ENCODE results near the gene MVB12B. TPM values are rescaled to one million over a fixed set of nuclear protein-coding genes. Genes with fewer than 3 reads are reported as not detected.

The MVB12B gene
- total and polyA plus RNA-seq, 2 experiments from 2014 or later = 19.0 to 29.9 TPM

DNA sequence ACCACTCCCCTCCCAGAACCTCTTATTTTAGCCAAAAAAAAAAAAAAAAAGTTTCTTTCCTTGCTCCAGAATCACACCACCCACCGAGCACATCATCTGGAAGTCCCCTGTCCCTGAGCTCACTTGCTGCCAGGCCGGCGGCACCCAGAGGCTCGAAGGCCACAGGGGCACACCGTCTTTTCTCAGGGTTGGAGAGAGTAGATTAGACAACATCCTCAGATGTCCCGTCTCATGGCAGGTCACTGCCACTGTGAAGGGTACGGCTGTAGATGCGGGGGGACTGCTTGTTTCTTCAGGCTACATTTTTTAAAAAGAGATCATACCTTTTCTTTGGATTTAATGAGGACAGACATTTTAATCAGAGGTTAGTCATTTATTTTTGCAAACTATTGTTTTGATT, 109.0 kb downstream of the MVB12B start:
- DNase-seq (ENCODE audit: low read depth in 1 of 2, low spot score in 1 of 2) = no peak
- Histone ChIP-seq H3K4me1 (ENCODE audit: low read depth) (peaks cover 4% of the 10 kb centered on the region), H3K36me3 (no peaks in the 10 kb centered on the region), H3K27ac (no peak overlapping the region), H3K4me3 (no peak overlapping the region), H3K9me3 (ENCODE audit: low read depth) (no peaks in the 10 kb centered on the region), H3K27me3 (no peaks in the 10 kb centered on the region)
- TF ChIP-seq, protein P1, sequence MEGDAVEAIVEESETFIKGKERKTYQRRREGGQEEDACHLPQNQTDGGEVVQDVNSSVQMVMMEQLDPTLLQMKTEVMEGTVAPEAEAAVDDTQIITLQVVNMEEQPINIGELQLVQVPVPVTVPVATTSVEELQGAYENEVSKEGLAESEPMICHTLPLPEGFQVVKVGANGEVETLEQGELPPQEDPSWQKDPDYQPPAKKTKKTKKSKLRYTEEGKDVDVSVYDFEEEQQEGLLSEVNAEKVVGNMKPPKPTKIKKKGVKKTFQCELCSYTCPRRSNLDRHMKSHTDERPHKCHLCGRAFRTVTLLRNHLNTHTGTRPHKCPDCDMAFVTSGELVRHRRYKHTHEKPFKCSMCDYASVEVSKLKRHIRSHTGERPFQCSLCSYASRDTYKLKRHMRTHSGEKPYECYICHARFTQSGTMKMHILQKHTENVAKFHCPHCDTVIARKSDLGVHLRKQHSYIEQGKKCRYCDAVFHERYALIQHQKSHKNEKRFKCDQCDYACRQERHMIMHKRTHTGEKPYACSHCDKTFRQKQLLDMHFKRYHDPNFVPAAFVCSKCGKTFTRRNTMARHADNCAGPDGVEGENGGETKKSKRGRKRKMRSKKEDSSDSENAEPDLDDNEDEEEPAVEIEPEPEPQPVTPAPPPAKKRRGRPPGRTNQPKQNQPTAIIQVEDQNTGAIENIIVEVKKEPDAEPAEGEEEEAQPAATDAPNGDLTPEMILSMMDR (IDR thresholded peaks at IDR 0.05; ENCODE audit: low read depth, low read length) = no peak

DNA sequence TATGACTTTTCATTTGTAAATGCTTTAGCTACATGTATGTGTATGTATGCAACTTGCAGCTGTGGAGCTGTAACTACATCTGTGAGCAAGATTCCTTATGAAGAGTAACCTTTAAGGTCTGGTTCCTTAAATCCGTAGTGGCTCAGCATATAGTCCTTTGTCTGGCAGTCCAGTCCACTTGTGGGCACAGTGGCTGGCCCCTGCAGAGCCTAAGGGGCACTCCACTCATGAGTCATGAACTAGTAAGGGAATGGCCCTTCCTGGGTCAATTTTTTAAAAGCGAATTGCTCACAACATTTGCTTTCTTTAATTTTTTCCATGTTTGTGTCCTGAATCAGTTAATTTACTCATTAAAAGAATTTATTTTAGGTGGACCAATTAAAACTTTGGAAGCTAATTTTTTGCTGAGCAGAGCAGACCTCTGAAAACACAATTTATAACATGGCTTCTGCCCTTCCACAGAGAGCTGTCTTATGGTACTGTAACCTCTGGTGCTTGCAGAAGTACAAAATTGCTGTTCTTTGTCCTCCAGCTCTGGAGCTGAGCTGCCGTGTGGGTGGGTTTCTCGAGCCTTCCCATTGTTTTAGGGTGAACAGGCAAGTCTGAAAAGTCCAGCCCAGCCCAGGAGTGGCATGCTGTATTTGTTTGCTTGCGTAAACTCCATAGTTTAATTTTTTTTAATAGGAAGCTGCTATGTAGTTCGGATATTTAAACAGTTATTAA, 110.1 kb downstream of the MVB12B start:
- peaks cover 4% of the 10 kb centered on the region for H3K4me1 ChIP-seq (ENCODE audit: low read depth)
- no peak overlapping the region for H3K27ac ChIP-seq
- H3K36me3 ChIP-seq = no peaks in the 10 kb centered on the region
- no peak for DNase-seq (ENCODE audit: low read depth in 1 of 2, low spot score in 1 of 2)
- TF ChIP-seq, protein P1 (IDR thresholded peaks at IDR 0.05; ENCODE audit: low read depth, low read length) = no peak
- no peak overlapping the region for H3K4me3 ChIP-seq
- H3K9me3 ChIP-seq (ENCODE audit: low read depth) = no peaks in the 10 kb centered on the region
- H3K27me3 ChIP-seq = no peaks in the 10 kb centered on the region

DNA sequence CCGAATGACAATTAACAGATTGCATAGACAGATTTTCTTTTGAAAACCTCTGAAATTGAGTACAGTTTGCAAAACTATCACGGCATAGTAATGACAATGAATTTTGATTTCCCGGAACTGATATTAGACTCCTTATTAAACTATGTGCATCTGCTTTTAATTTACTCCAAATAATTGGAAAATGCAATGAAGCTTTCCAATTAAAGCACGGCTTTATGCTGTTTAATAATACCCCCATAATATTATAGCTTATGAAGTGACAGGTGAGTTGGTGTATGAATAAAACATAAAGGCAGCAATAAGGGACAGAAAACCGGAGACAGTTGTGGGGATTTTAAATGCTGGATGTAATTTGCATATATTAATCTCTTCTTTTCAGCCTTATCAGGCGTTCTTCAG, 110.6 kb downstream of the MVB12B start:
- no peaks in the 10 kb centered on the region for H3K9me3 ChIP-seq (ENCODE audit: low read depth)
- H3K36me3 ChIP-seq = no peaks in the 10 kb centered on the region
- no peak overlapping the region for H3K4me3 ChIP-seq
- TF ChIP-seq, protein P1 (IDR thresholded peaks at IDR 0.05; ENCODE audit: low read depth, low read length) = no peak
- H3K4me1 ChIP-seq (ENCODE audit: low read depth) = peaks cover 4% of the 10 kb centered on the region
- no peak for DNase-seq (ENCODE audit: low read depth in 1 of 2, low spot score in 1 of 2)
- H3K27me3 ChIP-seq = no peaks in the 10 kb centered on the region
- H3K27ac ChIP-seq = no peak overlapping the region

DNA sequence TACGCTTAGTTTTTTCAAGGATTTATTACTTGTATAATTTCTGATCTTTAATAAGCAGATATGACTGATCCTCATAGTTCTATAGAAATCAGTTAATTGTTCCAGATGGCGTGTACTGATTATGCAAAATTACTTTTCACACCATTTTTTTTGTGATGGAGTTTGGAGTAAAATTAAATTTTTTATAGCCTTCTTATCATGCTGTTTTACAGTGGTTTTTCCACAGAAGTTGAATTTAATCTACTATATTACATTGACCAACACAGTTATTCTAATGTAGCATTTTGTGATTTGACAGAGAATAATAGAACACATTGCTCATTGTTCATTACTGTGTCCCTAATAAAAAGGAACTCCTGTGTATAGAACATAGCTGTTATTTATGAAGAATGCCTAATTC, 111.1 kb downstream of the MVB12B start:
- Histone ChIP-seq H3K27ac (no peak overlapping the region), H3K4me1 (ENCODE audit: low read depth) (peaks cover 4% of the 10 kb centered on the region), H3K27me3 (no peaks in the 10 kb centered on the region), H3K4me3 (no peak overlapping the region), H3K36me3 (no peaks in the 10 kb centered on the region), H3K9me3 (ENCODE audit: low read depth) (no peaks in the 10 kb centered on the region)
- DNase-seq (ENCODE audit: low read depth in 1 of 2, low spot score in 1 of 2) = no peak
- TF ChIP-seq, protein P1 (IDR thresholded peaks at IDR 0.05; ENCODE audit: low read depth, low read length) = no peak

DNA sequence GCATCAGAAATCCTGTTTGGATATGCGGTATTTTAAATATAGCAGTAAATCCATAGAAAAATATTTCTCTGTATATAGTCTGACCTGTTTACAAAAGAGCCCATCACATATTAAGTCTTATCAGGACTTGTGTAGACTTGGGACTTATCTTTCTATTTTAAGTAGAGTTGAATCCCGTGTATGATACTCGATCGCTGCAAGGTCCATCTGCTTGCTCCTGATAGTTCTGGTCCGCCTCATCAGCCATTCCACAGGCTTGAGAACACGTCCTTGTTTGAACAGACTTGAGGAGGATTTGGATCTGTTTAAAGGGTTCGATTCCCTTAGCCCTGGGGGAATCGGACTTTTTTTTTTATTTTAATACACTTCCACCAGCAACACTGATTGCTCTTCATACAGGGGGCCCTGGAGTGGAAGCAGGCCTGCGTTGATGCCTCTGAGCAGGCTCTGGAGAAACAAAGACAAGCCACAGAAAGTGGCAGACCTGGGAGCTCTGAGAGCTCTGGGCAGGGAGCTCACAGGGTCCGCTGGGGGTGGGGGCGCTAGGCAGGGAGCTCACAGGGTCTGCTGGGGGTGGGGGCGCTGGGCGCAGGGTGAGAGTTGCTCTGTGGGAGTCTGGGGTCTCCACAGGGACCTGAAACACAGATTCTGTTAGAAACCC, 112.2 kb downstream of the MVB12B start:
- TF ChIP-seq, protein P1 (IDR thresholded peaks at IDR 0.05; ENCODE audit: low read depth, low read length) = no peak

More for the DNA sequence above, 112.2 kb downstream of the MVB12B start:
- no peaks in the 10 kb centered on the region for H3K9me3 ChIP-seq (ENCODE audit: low read depth)
- no peak for DNase-seq (ENCODE audit: low read depth in 1 of 2, low spot score in 1 of 2)
- H3K36me3 ChIP-seq = no peaks in the 10 kb centered on the region
- H3K4me1 ChIP-seq (ENCODE audit: low read depth) = peaks cover 4% of the 10 kb centered on the region
- H3K4me3 ChIP-seq = no peak overlapping the region
- H3K27me3 ChIP-seq = no peaks in the 10 kb centered on the region
- H3K27ac ChIP-seq = no peak overlapping the region
